ENCODE results near the gene APOC1.
"Not testable (repeated sequence)": the region's sequence is repeated elsewhere in the genome, so short reads cannot be mapped to it uniquely, and the experiment has no call there.

APOC1 gene

DNA sequence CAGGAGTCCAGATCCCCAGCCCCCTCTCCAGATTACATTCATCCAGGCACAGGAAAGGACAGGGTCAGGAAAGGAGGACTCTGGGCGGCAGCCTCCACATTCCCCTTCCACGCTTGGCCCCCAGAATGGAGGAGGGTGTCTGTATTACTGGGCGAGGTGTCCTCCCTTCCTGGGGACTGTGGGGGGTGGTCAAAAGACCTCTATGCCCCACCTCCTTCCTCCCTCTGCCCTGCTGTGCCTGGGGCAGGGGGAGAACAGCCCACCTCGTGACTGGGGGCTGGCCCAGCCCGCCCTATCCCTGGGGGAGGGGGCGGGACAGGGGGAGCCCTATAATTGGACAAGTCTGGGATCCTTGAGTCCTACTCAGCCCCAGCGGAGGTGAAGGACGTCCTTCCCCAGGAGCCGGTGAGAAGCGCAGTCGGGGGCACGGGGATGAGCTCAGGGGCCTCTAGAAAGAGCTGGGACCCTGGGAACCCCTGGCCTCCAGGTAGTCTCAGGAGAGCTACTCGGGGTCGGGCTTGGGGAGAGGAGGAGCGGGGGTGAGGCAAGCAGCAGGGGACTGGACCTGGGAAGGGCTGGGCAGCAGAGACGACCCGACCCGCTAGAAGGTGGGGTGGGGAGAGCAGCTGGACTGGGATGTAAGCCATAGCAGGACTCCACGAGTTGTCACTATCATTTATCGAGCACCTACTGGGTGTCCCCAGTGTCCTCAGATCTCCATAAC, 8.8 kb upstream of the APOC1 start, which contains the start of gene APOE:
Gene APOE, plus strand, starts transcription at position 360 of the 724 bp plus-strand sequence. CDS start 829 bp downstream, outside the sequence.
- Histone ChIP-seq H3K27me3 (ENCODE audit: control insufficient read depth in 1 of 2, insufficient read depth in 2 of 2, low read length in 2 of 2) (peaks cover 5 to 29% of the 10 kb centered on the region in 2 donors), H3K36me3 (ENCODE audit: insufficient read depth, low read length) (peaks cover 18% of the 10 kb centered on the region), H3K4me1 (ENCODE audit: insufficient read depth, low read length) (peaks cover 7% of the 10 kb centered on the region), H3K27ac (ENCODE audit: low read depth, low read length) (no peak within 1 kb of the TSS), H3K9me3 (ENCODE audit: low read length) (no peaks in the 10 kb centered on the region), H3K9ac (ENCODE audit: low read length) (no peak within 1 kb of the TSS), H3K4me3 (ENCODE audit: low read depth in 1 of 2, low read length in 2 of 2) (no peak within 1 kb of the TSS)

DNA sequence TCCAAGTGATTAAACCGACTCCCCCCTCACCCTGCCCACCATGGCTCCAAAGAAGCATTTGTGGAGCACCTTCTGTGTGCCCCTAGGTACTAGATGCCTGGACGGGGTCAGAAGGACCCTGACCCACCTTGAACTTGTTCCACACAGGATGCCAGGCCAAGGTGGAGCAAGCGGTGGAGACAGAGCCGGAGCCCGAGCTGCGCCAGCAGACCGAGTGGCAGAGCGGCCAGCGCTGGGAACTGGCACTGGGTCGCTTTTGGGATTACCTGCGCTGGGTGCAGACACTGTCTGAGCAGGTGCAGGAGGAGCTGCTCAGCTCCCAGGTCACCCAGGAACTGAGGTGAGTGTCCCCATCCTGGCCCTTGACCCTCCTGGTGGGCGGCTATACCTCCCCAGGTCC, 6.8 kb upstream of the APOC1 start:
- peaks cover 13% of the 10 kb centered on the region for H3K4me1 ChIP-seq (ENCODE audit: insufficient read depth, low read length)

DNA sequence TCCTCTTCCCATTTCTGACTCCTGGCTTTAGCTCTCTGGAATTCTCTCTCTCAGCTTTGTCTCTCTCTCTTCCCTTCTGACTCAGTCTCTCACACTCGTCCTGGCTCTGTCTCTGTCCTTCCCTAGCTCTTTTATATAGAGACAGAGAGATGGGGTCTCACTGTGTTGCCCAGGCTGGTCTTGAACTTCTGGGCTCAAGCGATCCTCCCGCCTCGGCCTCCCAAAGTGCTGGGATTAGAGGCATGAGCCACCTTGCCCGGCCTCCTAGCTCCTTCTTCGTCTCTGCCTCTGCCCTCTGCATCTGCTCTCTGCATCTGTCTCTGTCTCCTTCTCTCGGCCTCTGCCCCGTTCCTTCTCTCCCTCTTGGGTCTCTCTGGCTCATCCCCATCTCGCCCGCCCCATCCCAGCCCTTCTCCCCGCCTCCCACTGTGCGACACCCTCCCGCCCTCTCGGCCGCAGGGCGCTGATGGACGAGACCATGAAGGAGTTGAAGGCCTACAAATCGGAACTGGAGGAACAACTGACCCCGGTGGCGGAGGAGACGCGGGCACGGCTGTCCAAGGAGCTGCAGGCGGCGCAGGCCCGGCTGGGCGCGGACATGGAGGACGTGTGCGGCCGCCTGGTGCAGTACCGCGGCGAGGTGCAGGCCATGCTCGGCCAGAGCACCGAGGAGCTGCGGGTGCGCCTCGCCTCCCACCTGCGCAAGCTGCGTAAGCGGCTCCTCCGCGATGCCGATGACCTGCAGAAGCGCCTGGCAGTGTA, 6.2 kb upstream of the APOC1 start:
- no peak overlapping the region for H3K4me3 ChIP-seq (ENCODE audit: low read depth in 1 of 2, low read length in 2 of 2)
- H3K9me3 ChIP-seq (ENCODE audit: low read length) = no peaks in the 10 kb centered on the region
- H3K4me1 ChIP-seq (ENCODE audit: insufficient read depth, low read length) = peaks cover 13% of the 10 kb centered on the region
- H3K36me3 ChIP-seq (ENCODE audit: insufficient read depth, low read length) = no peaks in the 10 kb centered on the region
- no peak overlapping the region for H3K27ac ChIP-seq (ENCODE audit: low read depth, low read length)
- no peak overlapping the region for H3K9ac ChIP-seq (ENCODE audit: low read length)
- peaks cover 5 to 29% of the 10 kb centered on the region in 2 donors for H3K27me3 ChIP-seq (ENCODE audit: control insufficient read depth in 1 of 2, insufficient read depth in 2 of 2, low read length in 2 of 2)

More for the DNA sequence above, 6.8 kb upstream of the APOC1 start:
- Histone ChIP-seq H3K4me3 (ENCODE audit: low read depth in 1 of 2, low read length in 2 of 2) (no peak overlapping the region), H3K9ac (ENCODE audit: low read length) (no peak overlapping the region), H3K27ac (ENCODE audit: low read depth, low read length) (no peak overlapping the region), H3K36me3 (ENCODE audit: insufficient read depth, low read length) (peaks cover 4% of the 10 kb centered on the region), H3K9me3 (ENCODE audit: low read length) (no peaks in the 10 kb centered on the region), H3K27me3 (ENCODE audit: control insufficient read depth in 1 of 2, insufficient read depth in 2 of 2, low read length in 2 of 2) (peaks cover 5 to 29% of the 10 kb centered on the region in 2 donors)

DNA sequence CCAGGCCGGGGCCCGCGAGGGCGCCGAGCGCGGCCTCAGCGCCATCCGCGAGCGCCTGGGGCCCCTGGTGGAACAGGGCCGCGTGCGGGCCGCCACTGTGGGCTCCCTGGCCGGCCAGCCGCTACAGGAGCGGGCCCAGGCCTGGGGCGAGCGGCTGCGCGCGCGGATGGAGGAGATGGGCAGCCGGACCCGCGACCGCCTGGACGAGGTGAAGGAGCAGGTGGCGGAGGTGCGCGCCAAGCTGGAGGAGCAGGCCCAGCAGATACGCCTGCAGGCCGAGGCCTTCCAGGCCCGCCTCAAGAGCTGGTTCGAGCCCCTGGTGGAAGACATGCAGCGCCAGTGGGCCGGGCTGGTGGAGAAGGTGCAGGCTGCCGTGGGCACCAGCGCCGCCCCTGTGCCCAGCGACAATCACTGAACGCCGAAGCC, 5.6 kb upstream of the APOC1 start:
- H3K36me3 ChIP-seq (ENCODE audit: insufficient read depth, low read length) = no peaks in the 10 kb centered on the region
- H3K27ac ChIP-seq (ENCODE audit: low read depth, low read length) = no peak overlapping the region
- H3K4me3 ChIP-seq (ENCODE audit: low read depth in 1 of 2, low read length in 2 of 2) = no peak overlapping the region
- no peaks in the 10 kb centered on the region for H3K9me3 ChIP-seq (ENCODE audit: low read length)
- H3K27me3 ChIP-seq (ENCODE audit: control insufficient read depth in 1 of 2, insufficient read depth in 2 of 2, low read length in 2 of 2) = peaks cover 5 to 29% of the 10 kb centered on the region in 2 donors
- H3K9ac ChIP-seq (ENCODE audit: low read length) = no peak overlapping the region
- H3K4me1 ChIP-seq (ENCODE audit: insufficient read depth, low read length) = peaks cover 9% of the 10 kb centered on the region

DNA sequence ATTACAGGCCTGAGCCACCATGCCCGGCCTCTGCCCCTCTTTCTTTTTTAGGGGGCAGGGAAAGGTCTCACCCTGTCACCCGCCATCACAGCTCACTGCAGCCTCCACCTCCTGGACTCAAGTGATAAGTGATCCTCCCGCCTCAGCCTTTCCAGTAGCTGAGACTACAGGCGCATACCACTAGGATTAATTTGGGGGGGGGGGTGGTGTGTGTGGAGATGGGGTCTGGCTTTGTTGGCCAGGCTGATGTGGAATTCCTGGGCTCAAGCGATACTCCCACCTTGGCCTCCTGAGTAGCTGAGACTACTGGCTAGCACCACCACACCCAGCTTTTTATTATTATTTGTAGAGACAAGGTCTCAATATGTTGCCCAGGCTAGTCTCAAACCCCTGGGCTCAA, 4.6 kb upstream of the APOC1 start:
- peaks cover 5 to 27% of the 10 kb centered on the region in 2 donors for H3K27me3 ChIP-seq (ENCODE audit: control insufficient read depth in 1 of 2, insufficient read depth in 2 of 2, low read length in 2 of 2)
- peaks cover 7% of the 10 kb centered on the region for H3K4me1 ChIP-seq (ENCODE audit: insufficient read depth, low read length)

DNA sequence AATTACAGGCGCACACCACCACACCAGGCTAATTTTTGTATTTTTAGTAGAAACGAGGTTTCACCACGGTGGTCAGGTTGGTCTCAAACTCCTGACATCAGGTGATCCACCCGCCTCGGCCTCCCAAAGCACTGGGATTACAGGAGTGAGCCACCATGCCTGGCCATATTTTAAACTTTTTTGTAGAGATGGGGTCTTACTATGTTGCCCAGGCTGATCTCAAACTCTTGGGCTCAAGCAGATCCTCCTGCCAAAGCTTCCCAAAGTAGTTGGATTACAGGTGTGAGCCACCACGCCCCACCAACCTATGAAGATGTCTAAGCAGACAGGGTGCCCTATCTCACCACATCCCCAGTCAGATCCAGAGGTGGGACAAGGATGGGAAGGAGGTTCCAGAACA, 2.5 kb upstream of the APOC1 start:
- H3K9ac ChIP-seq (ENCODE audit: low read length); H3K4me1 ChIP-seq (ENCODE audit: insufficient read depth, low read length); H3K27ac ChIP-seq (ENCODE audit: low read depth, low read length); H3K9me3 ChIP-seq (ENCODE audit: low read length); H3K27me3 ChIP-seq (ENCODE audit: control insufficient read depth in 1 of 2, insufficient read depth in 2 of 2, low read length in 2 of 2); H3K4me3 ChIP-seq (ENCODE audit: low read depth in 1 of 2, low read length in 2 of 2); H3K36me3 ChIP-seq (ENCODE audit: insufficient read depth, low read length): not testable (repeated sequence)

More for the DNA sequence above, 4.6 kb upstream of the APOC1 start:
- Histone ChIP-seq H3K9me3 (ENCODE audit: low read length) (no peaks in the 10 kb centered on the region), H3K36me3 (ENCODE audit: insufficient read depth, low read length) (no peaks in the 10 kb centered on the region), H3K4me3 (ENCODE audit: low read depth in 1 of 2, low read length in 2 of 2) (no peak overlapping the region), H3K9ac (ENCODE audit: low read length) (no peak overlapping the region), H3K27ac (ENCODE audit: low read depth, low read length) (no peak overlapping the region)

DNA sequence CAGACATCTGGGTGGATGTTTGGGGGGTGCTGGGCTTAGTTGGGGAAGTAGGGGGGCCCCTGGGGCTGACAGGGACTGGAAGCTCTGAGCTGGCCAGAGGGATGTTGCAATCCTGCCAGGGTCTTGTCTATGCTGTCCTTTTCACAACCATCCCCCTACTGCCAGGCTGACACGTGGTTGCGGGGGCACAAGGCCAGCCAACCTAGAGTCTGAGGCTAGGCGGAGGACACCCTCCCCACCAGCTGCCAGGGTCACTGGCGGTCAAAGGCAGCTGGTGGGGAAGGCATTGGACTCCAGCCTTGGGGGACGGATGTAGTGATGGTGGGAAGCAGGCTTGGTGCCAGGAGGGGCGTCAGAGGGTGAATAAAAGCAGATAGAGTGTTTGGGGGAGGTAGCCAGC, 1.6 kb upstream of the APOC1 start:
- Histone ChIP-seq H3K9me3 (ENCODE audit: low read length) (no peaks in the 10 kb centered on the region), H3K27ac (ENCODE audit: low read depth, low read length) (no peak overlapping the region), H3K27me3 (ENCODE audit: control insufficient read depth in 1 of 2, insufficient read depth in 2 of 2, low read length in 2 of 2) (peaks cover 0 to 1% of the 10 kb centered on the region in 2 donors), H3K9ac (ENCODE audit: low read length) (no peak overlapping the region), H3K36me3 (ENCODE audit: insufficient read depth, low read length) (no peaks in the 10 kb centered on the region), H3K4me3 (ENCODE audit: low read depth in 1 of 2, low read length in 2 of 2) (no peak overlapping the region), H3K4me1 (ENCODE audit: insufficient read depth, low read length) (peaks cover 7% of the 10 kb centered on the region)

DNA sequence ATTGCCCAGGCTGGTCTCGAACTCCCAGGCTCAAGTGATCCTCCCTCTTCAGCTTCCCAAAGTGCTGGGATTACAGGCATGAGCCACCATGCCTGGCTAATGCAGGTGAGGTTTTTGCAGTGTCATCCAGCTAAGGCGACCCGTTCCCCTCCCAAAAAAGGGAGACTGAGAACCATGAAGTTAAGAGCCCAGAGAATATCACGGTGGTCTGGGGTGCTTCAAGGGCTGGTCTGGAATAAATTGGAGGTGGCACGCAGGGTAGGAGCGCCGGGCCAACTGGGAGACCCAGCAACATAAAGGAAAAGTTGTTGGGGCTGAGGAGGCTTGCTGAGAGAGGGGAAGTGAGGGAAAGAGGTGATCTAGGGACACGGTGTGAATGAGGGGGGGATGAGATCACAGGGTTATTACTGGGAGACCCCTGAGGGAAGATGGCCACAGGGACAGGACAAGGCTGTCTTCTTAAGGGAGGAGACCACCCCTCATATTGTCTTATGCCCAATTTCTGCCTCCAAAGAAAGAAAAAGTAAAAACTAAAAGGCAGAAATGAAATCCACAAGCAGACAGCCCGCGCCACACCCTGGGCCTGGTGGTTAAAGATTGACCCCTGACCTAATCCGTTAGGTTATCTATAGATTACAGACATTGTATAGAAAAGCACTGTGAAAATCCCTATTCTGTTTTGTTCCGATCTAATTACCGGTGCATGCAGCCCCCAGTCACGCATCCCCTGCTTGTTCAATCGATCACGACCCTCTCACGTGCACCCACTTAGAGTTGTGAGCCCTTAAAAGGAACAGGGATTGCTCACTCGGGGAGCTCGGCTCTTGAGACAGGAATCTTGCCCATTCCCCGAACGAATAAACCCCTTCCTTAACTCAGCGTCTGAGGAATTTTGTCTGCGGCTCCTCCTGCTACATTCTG, 636 bp upstream of the APOC1 start:
- not testable (repeated sequence) for H3K9ac ChIP-seq (ENCODE audit: low read length); H3K27ac ChIP-seq (ENCODE audit: low read depth, low read length)

DNA sequence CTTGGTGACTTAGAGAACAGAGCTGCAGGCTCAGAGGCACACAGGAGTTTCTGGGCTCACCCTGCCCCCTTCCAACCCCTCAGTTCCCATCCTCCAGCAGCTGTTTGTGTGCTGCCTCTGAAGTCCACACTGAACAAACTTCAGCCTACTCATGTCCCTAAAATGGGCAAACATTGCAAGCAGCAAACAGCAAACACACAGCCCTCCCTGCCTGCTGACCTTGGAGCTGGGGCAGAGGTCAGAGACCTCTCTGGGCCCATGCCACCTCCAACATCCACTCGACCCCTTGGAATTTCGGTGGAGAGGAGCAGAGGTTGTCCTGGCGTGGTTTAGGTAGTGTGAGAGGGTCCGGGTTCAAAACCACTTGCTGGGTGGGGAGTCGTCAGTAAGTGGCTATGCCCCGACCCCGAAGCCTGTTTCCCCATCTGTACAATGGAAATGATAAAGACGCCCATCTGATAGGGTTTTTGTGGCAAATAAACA, 9.9 kb downstream of the APOC1 start:
- H3K36me3 ChIP-seq (ENCODE audit: insufficient read depth, low read length) = no peaks in the 10 kb centered on the region
- no peaks in the 10 kb centered on the region for H3K27me3 ChIP-seq (ENCODE audit: control insufficient read depth in 1 of 2, insufficient read depth in 2 of 2, low read length in 2 of 2)
- no peak overlapping the region for H3K9ac ChIP-seq (ENCODE audit: low read length)
- H3K27ac ChIP-seq (ENCODE audit: low read depth, low read length) = no peak overlapping the region
- H3K4me3 ChIP-seq (ENCODE audit: low read depth in 1 of 2, low read length in 2 of 2) = no peak overlapping the region
- H3K9me3 ChIP-seq (ENCODE audit: low read length) = no peaks in the 10 kb centered on the region
- peaks cover 4% of the 10 kb centered on the region for H3K4me1 ChIP-seq (ENCODE audit: insufficient read depth, low read length)

More for the DNA sequence above, 636 bp upstream of the APOC1 start:
- H3K36me3 ChIP-seq (ENCODE audit: insufficient read depth, low read length); H3K4me1 ChIP-seq (ENCODE audit: insufficient read depth, low read length); H3K9me3 ChIP-seq (ENCODE audit: low read length); H3K27me3 ChIP-seq (ENCODE audit: control insufficient read depth in 1 of 2, insufficient read depth in 2 of 2, low read length in 2 of 2): not testable (repeated sequence)
- H3K4me3 ChIP-seq (ENCODE audit: low read depth in 1 of 2, low read length in 2 of 2) = peak overlapping the region in 1 of 2 donors; percentile 28

DNA sequence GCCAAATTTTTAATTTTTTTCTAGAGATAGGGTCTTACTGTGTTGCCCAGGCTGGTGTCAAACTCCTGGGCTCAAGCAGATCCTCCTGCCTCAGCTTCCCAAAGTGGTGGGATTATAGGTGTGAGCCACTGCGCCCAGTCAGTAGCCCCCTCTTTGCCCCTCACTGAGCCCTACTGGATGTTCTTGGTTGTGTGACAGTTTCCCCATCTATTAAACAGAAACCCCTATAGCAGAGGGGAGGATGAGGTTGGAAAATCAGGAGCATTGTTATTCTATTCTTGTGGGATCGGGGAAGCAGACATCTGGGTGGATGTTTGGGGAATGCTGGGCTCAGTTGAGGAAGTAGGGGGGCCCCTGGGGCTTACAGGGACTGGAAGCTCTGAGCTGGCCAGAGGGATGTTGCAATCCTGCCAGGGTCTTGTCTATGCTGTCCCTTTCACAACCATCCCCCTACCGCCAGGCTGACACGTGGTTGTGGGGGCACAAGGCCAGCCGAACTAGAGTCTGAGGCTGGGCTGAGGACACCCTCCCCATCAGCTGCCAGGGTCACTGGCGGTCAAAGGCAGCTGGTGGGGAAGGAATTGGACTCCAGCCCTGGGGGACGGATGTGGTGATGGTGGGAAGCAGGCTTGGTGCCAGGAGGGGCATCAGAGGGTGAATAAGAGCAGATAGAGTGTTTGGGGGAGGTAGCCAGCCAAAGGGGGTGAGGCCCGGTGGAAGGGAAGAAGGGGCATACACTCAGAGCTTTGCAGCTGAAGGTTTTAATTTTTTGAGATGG, 10.9 kb downstream of the APOC1 start:
- no peak overlapping the region for H3K9ac ChIP-seq (ENCODE audit: low read length)
- H3K4me1 ChIP-seq (ENCODE audit: insufficient read depth, low read length) = peaks cover 4% of the 10 kb centered on the region
- no peaks in the 10 kb centered on the region for H3K36me3 ChIP-seq (ENCODE audit: insufficient read depth, low read length)
- no peak overlapping the region for H3K27ac ChIP-seq (ENCODE audit: low read depth, low read length)
- no peaks in the 10 kb centered on the region for H3K9me3 ChIP-seq (ENCODE audit: low read length)
- no peak overlapping the region for H3K4me3 ChIP-seq (ENCODE audit: low read depth in 1 of 2, low read length in 2 of 2)
- no peaks in the 10 kb centered on the region for H3K27me3 ChIP-seq (ENCODE audit: control insufficient read depth in 1 of 2, insufficient read depth in 2 of 2, low read length in 2 of 2)

Data from muscle layer of colon (tissue), 2 donors.